NCI-H2196 treated with DMSO at 0.1 percent for 48 hours (cell line): ENCODE data around the gene WNT10A.
"Not testable (repeated sequence)": the region's sequence is repeated elsewhere in the genome, so short reads cannot be mapped to it uniquely, and the experiment has no call there.

Source experiments
- DNase-seq: peaks from one replicate; lab custom pipeline; 2025; ENCODE audit not compliant: unreplicated experiment; lab: John Stamatoyannopoulos, UW

Gene WNT10A

DNA sequence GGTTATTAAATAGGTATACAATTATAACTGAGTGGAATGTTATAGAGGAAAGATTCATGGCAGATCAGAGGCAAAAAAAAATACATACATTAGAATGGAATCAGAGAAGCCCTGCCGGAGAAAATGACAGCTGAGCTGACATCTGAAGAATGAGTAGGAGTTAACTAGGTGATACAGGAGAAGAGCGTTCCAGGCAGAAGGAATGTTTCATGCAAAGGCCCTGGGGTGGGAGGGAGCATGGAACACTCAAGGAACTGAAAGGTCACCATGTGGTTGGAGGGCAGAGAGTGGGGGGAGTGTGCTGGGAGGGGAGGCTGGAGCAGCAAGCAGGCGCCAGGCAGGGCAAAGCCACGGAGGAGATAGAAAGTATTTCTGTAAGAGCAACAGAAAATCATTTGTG, 47.2 kb downstream of the WNT10A start:
- DNase-seq: no peak

DNA sequence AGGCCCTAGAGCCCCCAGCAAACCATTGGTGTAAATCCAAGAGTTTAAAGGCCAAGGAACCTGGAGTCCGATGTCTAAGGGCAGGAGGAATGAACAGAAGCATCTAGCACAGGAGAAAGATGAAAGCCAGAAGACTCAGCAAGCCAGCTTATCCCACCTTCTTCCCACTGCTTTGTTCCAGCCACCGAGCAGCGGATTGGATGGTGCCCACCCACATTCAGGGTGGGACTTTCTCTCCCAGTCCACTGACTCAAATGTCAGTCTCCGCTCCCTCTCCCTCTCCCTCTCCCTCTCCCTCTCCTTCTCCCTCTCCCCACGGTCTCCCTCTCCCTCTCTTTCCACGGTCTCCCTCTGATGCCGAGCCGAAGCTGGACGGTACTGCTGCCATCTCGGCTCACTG, 49.8 kb downstream of the WNT10A start:
- not testable (repeated sequence) for DNase-seq

DNA sequence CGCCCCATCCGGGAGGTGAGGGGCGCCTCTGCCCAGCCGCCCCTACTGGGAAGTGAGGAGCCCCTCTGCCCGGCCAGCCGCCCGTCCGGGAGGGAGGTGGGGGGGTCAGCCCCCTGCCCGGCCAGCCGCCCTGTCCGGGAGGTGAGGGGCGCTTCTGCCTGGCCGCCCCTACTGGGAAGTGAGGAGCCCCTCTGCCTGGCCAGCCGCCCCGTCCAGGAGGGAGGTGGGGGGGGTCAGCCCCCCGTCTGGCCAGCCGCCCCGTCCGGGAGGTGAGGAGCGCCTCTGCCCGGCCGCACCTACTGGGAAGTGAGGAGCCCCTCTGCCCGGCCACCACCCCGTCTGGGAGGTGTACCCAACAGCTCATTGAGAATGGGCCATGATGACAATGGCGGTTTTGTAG, 51.1 kb downstream of the WNT10A start:
- DNase-seq: not testable (repeated sequence)
